Measurements from ENCODE around the gene URB2. TPM values are rescaled to one million over a fixed set of nuclear protein-coding genes. Genes with fewer than 3 reads are reported as not detected.
"Not testable (repeated sequence)": the region's sequence is repeated elsewhere in the genome, so short reads cannot be mapped to it uniquely, and the experiment has no call there.

URB2 gene
- polyA plus RNA-seq, 1 experiment = 6.4 TPM

DNA sequence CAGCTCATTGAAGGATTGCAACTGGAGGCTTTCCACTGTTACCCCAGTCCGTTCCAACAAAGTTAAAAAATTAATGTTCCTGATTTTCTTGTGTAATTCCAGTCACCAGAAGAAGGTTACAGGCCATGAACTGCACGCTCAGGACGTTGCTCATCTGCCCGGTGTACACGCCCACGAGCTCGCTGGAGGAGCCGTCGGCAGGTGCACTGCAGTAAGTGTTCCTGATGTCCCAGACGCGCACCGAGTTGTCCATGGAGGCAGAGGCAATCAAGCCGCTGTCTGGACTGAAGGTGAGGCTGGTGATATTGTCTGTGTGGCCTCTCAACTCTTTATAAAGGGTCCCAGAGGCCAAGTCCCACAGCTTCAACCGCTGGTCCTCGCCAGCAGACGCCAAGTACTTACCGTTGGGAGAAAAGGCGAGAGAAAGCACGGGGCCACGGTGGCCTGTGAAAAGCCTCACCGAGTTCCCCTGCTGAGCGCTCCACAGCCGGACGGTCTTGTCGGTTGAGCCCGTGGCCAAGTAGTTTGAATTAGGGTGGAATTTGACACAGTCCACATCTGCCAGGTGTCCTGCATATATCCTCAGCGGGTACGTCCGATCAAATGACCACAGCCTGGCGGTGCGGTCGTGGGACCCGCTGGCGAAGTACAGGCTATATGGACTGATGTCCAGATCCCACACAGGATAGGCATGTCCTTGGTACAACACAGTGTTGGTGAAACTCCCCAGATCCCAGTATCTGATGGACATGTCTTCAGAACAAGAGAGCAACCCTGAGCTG lies 31.6 kb upstream of the URB2 start:
- POLR2A ChIA-PET = no interaction called here
- CTCF ChIA-PET = no interaction called here

DNA sequence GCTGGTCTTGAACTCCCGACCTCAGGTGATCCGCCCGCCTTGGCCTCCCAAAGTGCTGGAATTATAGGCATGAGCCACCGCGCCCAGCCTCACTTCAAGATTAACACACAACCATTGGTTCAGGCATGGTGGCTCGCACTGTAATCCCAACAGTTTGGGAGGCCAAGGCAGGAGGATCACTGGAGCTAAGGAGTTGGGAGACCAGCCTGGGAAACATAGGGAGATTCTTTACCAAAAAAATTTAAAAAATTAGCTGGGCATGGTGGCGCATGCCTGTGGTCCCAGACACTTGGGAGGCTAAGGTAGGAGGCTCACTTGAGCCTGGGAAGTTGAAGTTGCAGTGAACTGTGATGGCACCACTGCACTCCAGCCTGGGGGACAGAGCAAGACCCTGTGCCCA lies 30.2 kb upstream of the URB2 start:
- not testable (repeated sequence) for H3K27ac ChIP-seq (ENCODE audit: low read depth, low read length); DNase-seq (ENCODE audit: low read depth, low spot score); H3K27me3 ChIP-seq (ENCODE audit: control insufficient read depth, insufficient read depth, low read length); H3K9me3 ChIP-seq (ENCODE audit: control insufficient read depth, insufficient read depth, low read length); H3K4me3 ChIP-seq (ENCODE audit: low read depth, low read length)
- POLR2A ChIA-PET = interaction anchor here (1.3 kb wide), 1 partner anchor 30 kb away, joined by 4 read pairs; the partner anchor contains the start of genes TAF5L and URB2
- CTCF ChIA-PET = interaction anchor here (0.9 to 2.8 kb wide), 2 partner anchors 17 to 37 kb away, joined by 4 to 14 read pairs; partner anchors contain the start of gene ABCB10

More for the DNA sequence above, 31.6 kb upstream of the URB2 start:
- no peak overlapping the region for H3K4me3 ChIP-seq (ENCODE audit: low read depth, low read length)
- H3K27ac ChIP-seq (ENCODE audit: low read depth, low read length) = no peak overlapping the region
- TF ChIP-seq, protein P1, sequence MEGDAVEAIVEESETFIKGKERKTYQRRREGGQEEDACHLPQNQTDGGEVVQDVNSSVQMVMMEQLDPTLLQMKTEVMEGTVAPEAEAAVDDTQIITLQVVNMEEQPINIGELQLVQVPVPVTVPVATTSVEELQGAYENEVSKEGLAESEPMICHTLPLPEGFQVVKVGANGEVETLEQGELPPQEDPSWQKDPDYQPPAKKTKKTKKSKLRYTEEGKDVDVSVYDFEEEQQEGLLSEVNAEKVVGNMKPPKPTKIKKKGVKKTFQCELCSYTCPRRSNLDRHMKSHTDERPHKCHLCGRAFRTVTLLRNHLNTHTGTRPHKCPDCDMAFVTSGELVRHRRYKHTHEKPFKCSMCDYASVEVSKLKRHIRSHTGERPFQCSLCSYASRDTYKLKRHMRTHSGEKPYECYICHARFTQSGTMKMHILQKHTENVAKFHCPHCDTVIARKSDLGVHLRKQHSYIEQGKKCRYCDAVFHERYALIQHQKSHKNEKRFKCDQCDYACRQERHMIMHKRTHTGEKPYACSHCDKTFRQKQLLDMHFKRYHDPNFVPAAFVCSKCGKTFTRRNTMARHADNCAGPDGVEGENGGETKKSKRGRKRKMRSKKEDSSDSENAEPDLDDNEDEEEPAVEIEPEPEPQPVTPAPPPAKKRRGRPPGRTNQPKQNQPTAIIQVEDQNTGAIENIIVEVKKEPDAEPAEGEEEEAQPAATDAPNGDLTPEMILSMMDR (IDR thresholded peaks at IDR 0.05; ENCODE audit: low read depth, low read length) = no peak
- H3K27me3 ChIP-seq (ENCODE audit: control insufficient read depth, insufficient read depth, low read length) = no peaks in the 10 kb centered on the region
- H3K9me3 ChIP-seq (ENCODE audit: control insufficient read depth, insufficient read depth, low read length) = no peaks in the 10 kb centered on the region
- DNase-seq (ENCODE audit: low read depth, low spot score) = no peak

DNA sequence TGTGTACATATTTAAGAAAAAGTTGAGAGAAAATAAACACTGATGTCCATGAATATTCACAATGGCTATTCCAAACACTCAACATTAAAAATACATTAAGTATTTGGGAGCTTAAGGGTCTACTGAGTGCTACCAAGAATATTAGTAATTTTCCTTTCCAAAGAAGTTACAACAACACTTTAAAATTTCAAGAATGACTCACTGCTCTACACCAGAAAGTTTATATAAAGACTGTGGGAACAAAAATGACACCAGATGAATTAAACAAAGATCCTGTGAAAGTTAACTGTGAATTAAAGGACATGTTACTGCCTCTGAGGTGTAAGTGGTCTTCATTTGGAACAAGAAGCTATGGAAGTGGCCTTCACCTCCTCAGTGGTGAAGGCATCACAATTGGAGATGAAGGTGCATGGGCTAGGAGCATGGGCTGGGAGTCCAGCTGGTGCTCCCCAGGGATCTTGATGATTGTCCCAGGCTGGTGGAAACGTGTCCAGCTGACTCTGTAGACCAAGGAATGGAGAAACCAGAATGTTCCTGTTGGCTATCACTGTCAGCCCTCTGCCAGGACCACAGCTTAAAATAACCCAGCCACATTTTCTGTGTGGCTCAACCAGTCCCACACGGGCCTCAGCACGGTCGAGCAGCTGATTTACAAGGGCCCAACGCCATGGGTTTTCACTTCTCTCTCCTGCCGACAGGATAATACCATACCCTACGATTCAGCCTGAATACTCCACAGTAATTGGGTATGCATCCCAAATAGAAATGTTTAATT lies 28.9 kb upstream of the URB2 start:
- Histone ChIP-seq H3K9me3 (ENCODE audit: control insufficient read depth, insufficient read depth, low read length) (no peaks in the 10 kb centered on the region), H3K4me3 (ENCODE audit: low read depth, low read length) (no peak overlapping the region), H3K27me3 (ENCODE audit: control insufficient read depth, insufficient read depth, low read length) (no peaks in the 10 kb centered on the region), H3K27ac (ENCODE audit: low read depth, low read length) (peak overlapping the region; percentile 93)
- DNase-seq (ENCODE audit: low read depth, low spot score) = no peak
- ChIA-PET CTCF (interaction anchor here (2.8 kb wide), 1 partner anchor 38 kb away, joined by 14 read pairs; the partner anchor contains the start of gene ABCB10), POLR2A (interaction anchor here (1.3 kb wide), 1 partner anchor 29 kb away, joined by 4 read pairs; the partner anchor contains the start of genes TAF5L and URB2)
- TF ChIP-seq, protein P1 (IDR thresholded peaks at IDR 0.05; ENCODE audit: low read depth, low read length) = no peak

DNA sequence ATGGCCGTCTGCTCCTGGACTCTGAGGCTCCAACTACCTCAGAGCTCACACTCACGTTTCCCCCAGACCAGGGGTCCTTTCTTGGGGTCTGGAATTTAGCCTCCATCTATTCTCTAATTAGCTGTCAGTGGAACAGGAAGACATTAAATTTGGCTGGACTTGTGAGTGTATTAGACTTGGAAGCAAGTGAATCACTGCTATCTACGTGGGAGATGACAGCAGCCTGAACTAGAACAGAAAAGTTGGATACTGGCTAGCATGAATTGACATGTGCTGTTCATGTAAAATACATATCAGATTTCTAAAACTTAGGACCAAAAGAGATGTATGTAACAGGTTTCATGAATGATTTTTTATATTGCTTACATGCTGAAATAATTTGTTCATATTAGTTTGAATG lies 28.2 kb upstream of the URB2 start:
- no peaks in the 10 kb centered on the region for H3K27me3 ChIP-seq (ENCODE audit: control insufficient read depth, insufficient read depth, low read length)
- no peak for DNase-seq (ENCODE audit: low read depth, low spot score)
- POLR2A ChIA-PET = no interaction called here
- H3K9me3 ChIP-seq (ENCODE audit: control insufficient read depth, insufficient read depth, low read length) = no peaks in the 10 kb centered on the region
- H3K27ac ChIP-seq (ENCODE audit: low read depth, low read length) = peak overlapping the region; percentile 55
- CTCF ChIA-PET = interaction anchor here (2.8 kb wide), 1 partner anchor 39 kb away, joined by 14 read pairs; the partner anchor contains the start of gene ABCB10
- H3K4me3 ChIP-seq (ENCODE audit: low read depth, low read length) = no peak overlapping the region
- TF ChIP-seq, protein P1 (IDR thresholded peaks at IDR 0.05; ENCODE audit: low read depth, low read length) = no peak

DNA sequence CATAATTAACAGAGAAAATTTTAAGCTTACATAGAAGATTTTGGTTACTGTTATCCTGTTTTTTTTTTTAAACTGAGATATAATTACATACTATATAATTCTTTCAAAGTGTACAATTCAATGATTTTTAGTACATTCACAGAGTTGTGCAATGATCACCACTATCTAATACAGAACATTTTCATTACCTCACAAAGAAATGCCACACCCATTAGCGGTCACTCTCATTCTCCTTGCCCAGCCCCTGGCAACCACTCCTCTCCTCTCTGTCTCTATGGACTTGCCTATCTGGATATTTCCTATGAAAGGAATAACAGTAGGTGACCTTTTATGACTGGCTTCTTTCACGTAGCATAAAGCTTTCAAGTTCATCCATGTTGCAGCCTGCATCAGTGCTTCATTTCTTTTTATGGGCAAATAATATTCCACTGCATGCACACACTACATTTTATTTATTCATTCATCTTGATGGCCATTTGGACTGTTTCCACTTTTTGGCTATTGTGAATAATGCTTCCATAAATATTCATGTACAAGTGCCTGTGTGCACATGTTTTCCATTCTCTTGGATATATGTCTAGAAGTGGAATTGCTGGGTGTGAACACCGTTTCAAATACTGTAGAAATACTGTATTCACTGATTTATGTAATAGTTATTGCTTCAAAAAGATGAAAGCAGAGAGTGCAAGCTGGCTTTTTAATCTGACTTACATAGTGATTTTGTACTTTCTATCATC lies 26.7 kb upstream of the URB2 start:
- Histone ChIP-seq H3K4me3 (ENCODE audit: low read depth, low read length) (no peak overlapping the region), H3K27me3 (ENCODE audit: control insufficient read depth, insufficient read depth, low read length) (no peaks in the 10 kb centered on the region), H3K9me3 (ENCODE audit: control insufficient read depth, insufficient read depth, low read length) (no peaks in the 10 kb centered on the region), H3K27ac (ENCODE audit: low read depth, low read length) (no peak overlapping the region)
- CTCF ChIA-PET = interaction anchor here (0.7 to 1.1 kb wide), 2 partner anchors 42 to 83 kb away, joined by 4 to 7 read pairs; no protein-coding TSS in a partner anchor
- TF ChIP-seq, protein P1 (IDR thresholded peaks at IDR 0.05; ENCODE audit: low read depth, low read length) = no peak
- POLR2A ChIA-PET = no interaction called here
- DNase-seq (ENCODE audit: low read depth, low spot score) = no peak
